Hair follicle dermal papilla cell (primary cell): ENCODE measurements around the gene MGLL. TPM values are rescaled to one million over a fixed set of nuclear protein-coding genes. Genes with fewer than 3 reads are reported as not detected.

Experiments used
- total RNA-seq: library from RNA; depleted of rRNA; stranded (reverse); fragments of >200 nt; gene quantifications from 2 replicates; pipeline ENCODE4 v1.2.3, GENCODE V29; 2012

Gene MGLL
- total RNA-seq, result 63.6 and 74.0 TPM in 2 replicates

DNA sequence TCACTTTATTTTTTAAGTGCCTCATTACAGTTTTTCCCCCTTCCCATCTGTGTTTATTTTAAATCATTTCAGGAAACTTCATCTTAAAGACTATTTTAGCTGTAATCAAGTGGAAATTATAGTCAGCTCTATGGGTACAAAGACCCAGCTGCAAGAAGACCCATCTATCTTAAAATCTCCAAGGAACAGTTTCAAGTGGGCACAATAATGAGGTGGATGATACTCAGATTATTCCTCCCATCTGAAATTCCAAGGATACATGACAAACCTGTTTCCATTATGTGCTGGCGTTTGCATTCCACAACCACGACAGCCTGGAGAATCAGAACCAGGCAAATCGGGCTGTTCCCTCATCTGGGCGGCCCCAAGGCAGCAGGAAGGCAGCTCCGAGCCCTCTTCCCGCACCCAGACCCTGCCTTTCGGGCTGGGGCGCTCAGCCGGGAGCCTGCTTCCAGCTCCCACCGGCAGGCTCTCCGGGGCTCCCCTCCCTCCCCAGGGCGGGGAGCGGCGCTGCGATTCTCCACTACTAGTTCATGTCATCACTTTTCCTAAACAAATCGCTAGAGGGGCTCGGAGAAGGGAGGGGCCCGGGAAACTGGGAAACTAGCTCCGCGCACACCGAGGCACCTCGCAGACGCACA is at the start of gene MGLL:
Gene MGLL, minus strand, starts transcription at position 475 of the 641 bp plus-strand sequence. Its CDS starts 197 bp downstream, at position 278.

DNA sequence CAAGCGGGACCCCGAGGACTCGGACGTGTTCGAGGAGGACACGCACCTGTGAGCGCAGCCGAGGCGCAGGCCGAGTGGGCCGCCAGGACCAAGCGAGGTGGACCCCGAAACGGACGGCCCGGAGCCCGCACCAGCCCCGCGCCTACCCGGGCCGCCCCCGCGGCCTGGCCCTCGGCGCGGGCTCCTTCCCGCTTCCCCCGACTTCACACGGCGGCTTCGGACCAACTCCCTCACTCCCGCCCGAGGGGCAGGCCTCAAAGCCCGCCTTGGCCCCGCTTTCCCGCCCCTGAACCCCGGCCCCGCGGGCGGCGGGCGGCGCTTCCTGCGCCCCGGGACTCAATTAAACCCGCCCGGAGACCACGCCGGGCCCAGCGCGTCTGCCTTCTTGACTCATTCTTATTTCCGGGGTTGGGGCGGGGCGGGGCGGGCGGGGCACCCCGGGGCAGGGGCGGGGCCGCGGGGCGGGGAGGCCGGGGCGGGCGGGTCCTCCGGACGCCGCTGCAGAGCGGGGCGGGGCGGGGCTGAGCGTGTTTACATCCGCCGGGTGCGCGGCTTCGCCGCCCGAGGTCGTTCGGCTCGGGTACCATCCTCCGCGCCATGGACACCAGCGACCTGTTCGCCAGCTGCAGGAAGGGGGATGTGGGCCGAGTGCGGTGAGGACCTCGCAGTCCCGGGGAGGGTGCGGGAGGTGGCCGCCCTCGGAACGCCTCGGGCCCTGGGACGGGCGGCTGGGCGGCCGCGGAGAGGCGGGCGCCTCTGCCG is 149.7 kb downstream of the MGLL start, which contains the start of gene ABTB1:
Gene ABTB1, plus strand, starts transcription at position 524 of the 762 bp plus-strand sequence. Its CDS starts 74 bp downstream, at position 598.

Other genes starting within 250 kb of the MGLL start
- gene TPRA1, start 231.8 kb downstream of the MGLL start, total RNA-seq, result 31.8 and 34.5 TPM in 2 replicates
- gene MCM2, start 224.1 kb downstream of the MGLL start, total RNA-seq, result 13.6 and 16.6 TPM in 2 replicates
- gene PODXL2, start 193.3 kb downstream of the MGLL start, total RNA-seq, result 0.65 and 0.85 TPM in 2 replicates
- 7.9 and 11.8 TPM in 2 replicates for gene ABTB1, start 149.6 kb downstream of the MGLL start, total RNA-seq
- not detected in 2 replicates for gene KBTBD12, start 92.7 kb upstream of the MGLL start, total RNA-seq
- gene SEC61A1, start 229.9 kb upstream of the MGLL start, total RNA-seq, result 325 and 346 TPM in 2 replicates